K562 (cell line): Measurements from ENCODE around the gene ROBO3. TPM values are rescaled to one million over a fixed set of nuclear protein-coding genes. Genes with fewer than 3 reads are reported as not detected.

Source experiments
- ATAC-seq: fragments of 200-7000 bp; cut with Tn5 transposase; 3 replicates; pipeline ENCODE4 v1.9.1; 2020; ENCODE audit warnings: moderate library complexity
- BruUV-seq: library from RNA; stranded (reverse); fragments of 400-500 nt; replicated peaks from 2 replicates; lab custom pipeline; 2021; lab: Mats Ljungman, UMichigan
- CTCF ChIA-PET: fragments of 300-600 bp; formaldehyde crosslinking; extraction: SDS; loops from one replicate; lab custom pipeline; 2021; ENCODE audit warnings: low intra/inter-chr PET ratio; lab: Yijun Ruan, JAX
- POLR2A ChIA-PET: fragments of 300-600, 350-650 bp; sonication (Branson Sonifier 250); formaldehyde crosslinking; extraction: SDS; loops from one replicate; lab custom pipeline; 2021; ENCODE audit warnings: antibody characterized with exemption, inconsistent platforms; lab: Yijun Ruan, JAX
- DNase-seq, 4 experiments: peaks; one replicate each; pipeline versions ENCODE4 v3.0.0 to v3.0.0-alpha.2; 2011 to 2018; ENCODE audit warnings: low spot score in 3 of 4, mixed read lengths in 3 of 4; ENCODE audit errors: extremely low read depth in 1 of 4
- FAIRE-seq: peaks from 2 replicates; lab custom pipeline; 2011; peaks lifted over from hg19 to GRCh38; lab: Jason Lieb, UNC
- H2AFZ ChIP-seq: 2 replicates; pipeline ENCODE4 v1.6.0; 2011; ENCODE audit warnings: low read depth, low read length, control low read depth, inconsistent platforms
- H3K27ac ChIP-seq: fragments of 200-600 bp; 3 replicates; pipeline ENCODE4 v1.8.0; 2011; ENCODE audit warnings: low read depth, mild to moderate bottlenecking, control low read depth, inconsistent platforms, low read length, moderate library complexity, mixed read lengths; ENCODE audit errors: extremely low read depth
- H3K27me3 ChIP-seq, 2 experiments: fragments of 300-600 bp in 1 of 2; 2 replicates in 1 of 2; 3 replicates in 1 of 2; pipeline versions ENCODE4 v1.6.0 to v1.8.0; 2011; ENCODE audit warnings: inconsistent platforms in 2 of 2, low read length in 2 of 2, mild to moderate bottlenecking in 1 of 2, mixed read lengths in 1 of 2, moderate library complexity in 1 of 2; ENCODE audit not compliant: control insufficient read depth in 2 of 2, insufficient read depth in 2 of 2
- H3K36me3 ChIP-seq: fragments of 300-600 bp; 3 replicates; pipeline ENCODE4 v1.8.0; 2011; ENCODE audit warnings: mild to moderate bottlenecking, low read length, inconsistent platforms; ENCODE audit not compliant: control insufficient read depth, insufficient read depth
- H3K4me1 ChIP-seq, 2 experiments: fragments of 200-600 bp in 1 of 2; replicated peaks in 1 of 2; 2 replicates in 1 of 2; 3 replicates in 1 of 2; pipeline versions ENCODE4 v1.5.1 to v1.8.0; 2011; ENCODE audit warnings: inconsistent platforms in 2 of 2, low read length in 2 of 2, mild to moderate bottlenecking in 1 of 2, mixed read lengths in 1 of 2, moderate library complexity in 1 of 2; ENCODE audit not compliant: control insufficient read depth in 2 of 2, insufficient read depth in 2 of 2
- H3K4me2 ChIP-seq: 2 replicates; pipeline ENCODE4 v1.6.1; 2011; ENCODE audit warnings: low read length, control low read depth, inconsistent platforms, mixed read lengths; ENCODE audit not compliant: insufficient read depth
- H3K4me3 ChIP-seq: fragments of 200-600 bp; sonication (generic), shearing (Covaris generic); 2 replicates; pipeline ENCODE4 v1.5.1; 2016; ENCODE audit warnings: control low read depth, inconsistent platforms
- H3K79me2 ChIP-seq: fragments of 200-600 bp; 3 replicates; pipeline ENCODE4 v1.8.0; 2011; ENCODE audit warnings: low read length, inconsistent platforms; ENCODE audit not compliant: control insufficient read depth, insufficient read depth
- H3K9ac ChIP-seq, 2 experiments: 2 replicates each; pipeline versions ENCODE4 v1.6.0 to v1.6.1; 2011; ENCODE audit warnings: low read depth in 2 of 2, low read length in 2 of 2, control low read depth in 1 of 2, inconsistent platforms in 1 of 2, mild to moderate bottlenecking in 1 of 2, mixed read lengths in 1 of 2; ENCODE audit not compliant: insufficient read depth in 1 of 2
- H3K9me1 ChIP-seq: one replicate; pipeline ENCODE4 v1.6.0; 2011; ENCODE audit warnings: inconsistent platforms, mild to moderate bottlenecking, low read length, moderate library complexity; ENCODE audit not compliant: control insufficient read depth, insufficient read depth
- H3K9me3 ChIP-seq: replicated peaks from 2 replicates; pipeline ENCODE4 v1.5.1; 2011; ENCODE audit warnings: low read depth, low read length, inconsistent platforms; ENCODE audit not compliant: control insufficient read depth, insufficient read depth
- H4K20me1 ChIP-seq: replicated peaks from 2 replicates; pipeline ENCODE4 v1.6.1; 2011; ENCODE audit warnings: low read length, inconsistent platforms, mixed read lengths; ENCODE audit not compliant: control insufficient read depth, insufficient read depth
- CBX1 ChIP-seq: sonication (generic); IDR thresholded peaks from 2 replicates; pipeline ENCODE4 v1.6.1; 2016; ENCODE audit warnings: antibody characterized with exemption, low read depth, mild to moderate bottlenecking
- GTF2A2 ChIP-seq: IDR thresholded peaks from 2 replicates; pipeline ENCODE4 v1.6.1; 2016; ENCODE audit warnings: mild to moderate bottlenecking, missing genetic modification characterization, missing compliant biosample characterization
- HNRNPLL ChIP-seq: fragments of 200-400 bp; formaldehyde crosslinking; IDR thresholded peaks from 2 replicates; pipeline ENCODE4 v1.6.1; 2017; ENCODE audit warnings: low read length, low read depth, mild to moderate bottlenecking; ENCODE audit not compliant: poor library complexity, severe bottlenecking
- POLR2AphosphoS5 ChIP-seq: IDR thresholded peaks from 2 replicates; pipeline ENCODE4 v1.6.1; 2011; ENCODE audit warnings: mild to moderate bottlenecking, low read depth, low read length, moderate library complexity; ENCODE audit not compliant: control insufficient read depth, insufficient read depth
- SRSF1 ChIP-seq: fragments of 200-400 bp; formaldehyde crosslinking; IDR thresholded peaks from 2 replicates; pipeline ENCODE4 v1.6.1; 2017; ENCODE audit warnings: mild to moderate bottlenecking, low read depth, low read length, moderate library complexity
- TBL1XR1 ChIP-seq, 2 experiments: IDR thresholded peaks; 2 replicates each; pipeline ENCODE4 v1.6.1; 2012; ENCODE audit warnings: improper control_type of control experiment in 2 of 2, low read length in 2 of 2, mild to moderate bottlenecking in 1 of 2
- ZNF445 ChIP-seq: fragments of 250-450 bp; sonication (Bioruptor Pico); IDR thresholded peaks from 2 replicates; pipeline ENCODE4 v1.4.0; 2020; ENCODE audit warnings: low read depth, mild to moderate bottlenecking, moderate library complexity
- WGBS: fragments of 100-300 bp; shearing (Covaris generic); methylation state at CpG from one replicate; pipeline ENCODE4 v1.1.6; 2016; ENCODE audit warnings: low coverage, mixed read lengths; ENCODE audit not compliant: insufficient coverage; ENCODE audit errors: missing lambda C conversion rate; 5-methylcytosine and 5-hydroxymethylcytosine counted together
- in situ Hi-C: fragments of 300-500 bp; cut with MboI; formaldehyde crosslinking; loops from 4 replicates; pipeline ENCODE4 v1.15.0; 2018; ENCODE audit warnings: inconsistent platforms, mixed read lengths
- intact Hi-C: fragments of 100-400 bp; cut with micrococcal nuclease; formaldehyde crosslinking; loops from 2 replicates; pipeline ENCODE4 v1.14.2; 2022
- polyA plus RNA-seq, 8 experiments: library from polyadenylated mRNA; depleted of rRNA in 4 of 8; stranded (reverse) in 5 of 8; unstranded in 3 of 8; fragments of >200 nt; fragmentation: Nextera tagmentation in 2 of 8; fragmentation: Illumina TruSeq in 1 of 8; extraction: Ambion mirVana in 2 of 8; extraction: Trizol in 1 of 8; gene quantifications; 2 replicates each; pipeline versions ENCODE4 v1.2.1 to v1.2.3, GENCODE V29; 2011 to 2014; ENCODE audit warnings: inconsistent platforms in 1 of 8, missing spikeins in 1 of 8
- total RNA-seq, 7 experiments: library from RNA; depleted of rRNA in 6 of 7; stranded (reverse); fragments of >200 nt in 6 of 7; fragmentation: Illumina TruSeq in 2 of 7; extraction: Trizol in 2 of 7; gene quantifications; 2 replicates each; pipeline versions ENCODE4 v1.2.1 to v1.2.3, GENCODE V29; 2011 to 2021; ENCODE audit warnings: low replicate concordance in 1 of 7
- TF ChIP-seq, protein P1 (sequence below): fragments of 250-450 bp; sonication (Bioruptor Pico); IDR thresholded peaks from 2 replicates; pipeline ENCODE4 v1.5.0; 2020; ENCODE audit warnings: mild to moderate bottlenecking, borderline replicate concordance

The ROBO3 gene
- total and polyA plus RNA-seq, 9 of the 15 experiments (the other 6 are each of a cell fraction or from before 2014, with no cell fraction given): 0.29 to 1.4 (median 0.97) TPM; not detected in 2

DNA sequence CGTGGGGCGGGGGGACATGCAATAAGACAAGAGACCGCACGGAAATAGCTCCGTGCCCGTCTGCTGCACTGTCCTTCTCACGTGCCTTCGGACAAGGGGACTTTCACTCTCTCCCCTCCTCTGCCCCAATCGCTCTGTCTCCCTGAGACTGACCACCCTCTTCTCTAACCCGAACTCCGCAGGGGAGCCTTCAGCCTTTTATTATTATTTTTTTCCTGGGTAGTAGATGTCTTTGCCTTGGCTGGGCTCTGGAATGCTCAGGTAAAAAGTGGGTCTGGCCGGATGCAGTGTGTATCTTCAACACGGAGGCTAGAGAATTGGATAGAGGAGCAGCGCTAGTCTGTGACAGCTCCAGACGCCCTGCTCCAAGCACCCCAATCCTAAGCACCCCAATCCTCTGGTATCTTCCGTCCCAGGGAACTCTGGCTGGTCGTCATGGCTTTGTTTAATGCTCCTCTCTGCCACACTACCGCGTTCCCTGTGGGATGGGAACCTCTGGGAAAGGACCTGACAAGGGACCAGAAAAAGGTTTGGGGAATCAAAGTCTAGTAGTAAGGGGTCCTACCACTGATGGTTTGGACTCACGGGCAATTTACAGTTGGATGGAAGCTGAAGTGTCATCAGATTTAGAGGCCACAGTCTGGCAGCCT, 25.1 kb upstream of the ROBO3 start:
- DNase-seq: no peak
- no peaks in the 10 kb centered on the region for H3K9me3 ChIP-seq
- no peak for TF ChIP-seq POLR2AphosphoS5
- no peak for TF ChIP-seq SRSF1
- TF ChIP-seq TBL1XR1 (IDR thresholded peaks at IDR 0.05; ENCODE audit: low read length in 2 of 2): no peak
- TF ChIP-seq, all 486 proteins: peak for 0
- Histone ChIP-seq H3K79me2 (no peaks in the 10 kb centered on the region), H3K4me1 (peaks cover 3 to 16% of the 10 kb centered on the region in 2 experiments; a peak in 3 of 5 replicates), H3K4me3 (no peak overlapping the region), H3K9ac (no peak overlapping the region), H4K20me1 (0 out of 2 replicates have a peak, but pooled peaks cover 6% of the 10 kb centered on the region), H3K4me2 (no peak overlapping the region), H2AFZ (no peak overlapping the region), H3K36me3 (no peaks in the 10 kb centered on the region), H3K9me1 (no peaks in the 10 kb centered on the region), H3K27me3 (peaks cover 64 to 66% of the 10 kb centered on the region in 2 experiments), H3K27ac (no peak overlapping the region)
- no peak for ATAC-seq
- under 1% methylated on average over 20 of the region's 20 CpGs for WGBS
- in situ Hi-C loops: loop anchor here (5.0 to 25.0 kb wide), 2 partner anchors 168 to 428 kb away; partner anchors contain the start of genes OR8B4, SIAE and SPA17
- FAIRE-seq: no peak
- intact Hi-C loops: no loop called here
- CTCF ChIA-PET: no interaction called here
- POLR2A ChIA-PET: interaction anchor here (0.6 kb wide), 1 partner anchor 1118 kb away, joined by 3 read pairs; no protein-coding TSS in a partner anchor
- BruUV-seq: no TSS peak

DNA sequence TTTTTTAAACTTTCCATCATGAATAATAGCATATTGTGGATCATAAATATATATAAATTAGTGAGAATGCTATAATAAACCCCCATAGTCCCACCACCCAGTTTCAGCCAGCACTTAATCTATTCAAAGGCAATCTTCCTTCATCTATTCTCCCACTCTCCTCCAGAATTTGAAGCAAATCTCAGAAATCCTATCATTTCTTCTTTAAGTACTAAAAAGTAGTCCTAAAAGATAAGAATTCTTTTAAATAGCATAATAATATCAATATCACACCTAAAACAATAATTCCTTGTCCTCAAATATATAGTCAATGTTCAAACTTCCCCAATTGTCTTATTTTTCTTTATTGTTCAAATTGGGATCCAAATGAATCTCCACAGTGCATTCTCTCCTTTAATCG, 24.6 kb upstream of the ROBO3 start:
- WGBS: 4% methylated on average over 1 of the region's 1 CpG
- CTCF ChIA-PET: no interaction called here
- intact Hi-C loops: no loop called here
- TF ChIP-seq ZNF445 (CRISPR knock-in tag): no peak
- no peak for TF ChIP-seq HNRNPLL
- TF ChIP-seq GTF2A2 (tag): no peak
- TF ChIP-seq CBX1: no peak
- TF ChIP-seq, protein P1, sequence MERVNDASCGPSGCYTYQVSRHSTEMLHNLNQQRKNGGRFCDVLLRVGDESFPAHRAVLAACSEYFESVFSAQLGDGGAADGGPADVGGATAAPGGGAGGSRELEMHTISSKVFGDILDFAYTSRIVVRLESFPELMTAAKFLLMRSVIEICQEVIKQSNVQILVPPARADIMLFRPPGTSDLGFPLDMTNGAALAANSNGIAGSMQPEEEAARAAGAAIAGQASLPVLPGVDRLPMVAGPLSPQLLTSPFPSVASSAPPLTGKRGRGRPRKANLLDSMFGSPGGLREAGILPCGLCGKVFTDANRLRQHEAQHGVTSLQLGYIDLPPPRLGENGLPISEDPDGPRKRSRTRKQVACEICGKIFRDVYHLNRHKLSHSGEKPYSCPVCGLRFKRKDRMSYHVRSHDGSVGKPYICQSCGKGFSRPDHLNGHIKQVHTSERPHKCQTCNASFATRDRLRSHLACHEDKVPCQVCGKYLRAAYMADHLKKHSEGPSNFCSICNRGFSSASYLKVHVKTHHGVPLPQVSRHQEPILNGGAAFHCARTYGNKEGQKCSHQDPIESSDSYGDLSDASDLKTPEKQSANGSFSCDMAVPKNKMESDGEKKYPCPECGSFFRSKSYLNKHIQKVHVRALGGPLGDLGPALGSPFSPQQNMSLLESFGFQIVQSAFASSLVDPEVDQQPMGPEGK (CRISPR knock-in tag): no peak

More for the DNA sequence above, 24.6 kb upstream of the ROBO3 start:
- H3K9me3 ChIP-seq: no peaks in the 10 kb centered on the region
- no peak overlapping the region for H3K4me2 ChIP-seq
- H3K9ac ChIP-seq: no peak overlapping the region
- peaks cover 66 to 67% of the 10 kb centered on the region in 2 experiments for H3K27me3 ChIP-seq
- no peak overlapping the region for H2AFZ ChIP-seq
- H3K4me1 ChIP-seq: peaks cover 3 to 16% of the 10 kb centered on the region in 2 experiments; a peak in 3 of 5 replicates
- ATAC-seq (no peak), FAIRE-seq (no peak), DNase-seq (no peak)
- no peak overlapping the region for H3K4me3 ChIP-seq
- H3K79me2 ChIP-seq: no peaks in the 10 kb centered on the region
- H3K9me1 ChIP-seq: no peaks in the 10 kb centered on the region
- 0 out of 2 replicates have a peak, but pooled peaks cover 6% of the 10 kb centered on the region for H4K20me1 ChIP-seq
- in situ Hi-C loops: loop anchor here (25.0 kb wide), 1 partner anchor 428 kb away; the partner anchor contains the start of gene OR8B4
- POLR2A ChIA-PET: interaction anchor here (0.6 kb wide), 1 partner anchor 218 kb away, joined by 3 read pairs; the partner anchor contains the start of gene TBRG1
- H3K27ac ChIP-seq: no peak overlapping the region
- no peaks in the 10 kb centered on the region for H3K36me3 ChIP-seq
- BruUV-seq: no TSS peak
